Stomach (tissue), 9 donors: ENCODE measurements around the gene TBC1D5. TPM values are rescaled to one million over a fixed set of nuclear protein-coding genes. Genes with fewer than 3 reads are reported as not detected.

Experiments used
- DNase-seq, 2 donors: peaks; one replicate each; pipeline versions ENCODE4 v3.0.0 to v3.0.0-alpha.2; 2013 to 2019
- H3K27ac ChIP-seq, 5 donors: fragments of 200-600 bp in 4 of 5; sonication (generic) in 4 of 5; one replicate each; pipeline ENCODE4 v1.5.1; 2013 to 2019; ENCODE audit warnings: mild to moderate bottlenecking in 1 of 5, moderate library complexity in 1 of 5
- H3K27me3 ChIP-seq, 3 donors: fragments of 200-600 bp; sonication (generic); one replicate each; pipeline ENCODE4 v1.5.1; 2017 to 2019; ENCODE audit warnings: mixed run types in 1 of 3
- H3K36me3 ChIP-seq, 4 donors: fragments of 200-600 bp; sonication (generic); 1 replicate in 3 of 4; 2 replicates in 1 of 4; pipeline ENCODE4 v1.5.1; 2016 to 2019
- H3K4me1 ChIP-seq, 4 donors: fragments of 200-600 bp; sonication (generic); one replicate each; pipeline ENCODE4 v1.5.1; 2016 to 2019
- H3K4me3 ChIP-seq, 4 donors: fragments of 200-600 bp; sonication (generic) in 3 of 4; one replicate each; pipeline ENCODE4 v1.5.1; 2016 to 2019; ENCODE audit warnings: mild to moderate bottlenecking in 1 of 4
- H3K9me3 ChIP-seq, 4 donors: fragments of 200-600 bp; sonication (generic); one replicate each; pipeline ENCODE4 v1.5.1; 2016 to 2019
- EP300 ChIP-seq: sonication (generic); formaldehyde crosslinking; IDR thresholded peaks from one replicate; pipeline ENCODE4 v1.6.1; 2017; ENCODE audit warnings: antibody characterized with exemption
- POLR2A ChIP-seq, 4 donors: fragments of 450-650 bp; IDR thresholded peaks; one replicate each; pipeline ENCODE4 v1.6.1; 2016; ENCODE audit warnings: antibody characterized with exemption in 4 of 4, control low read depth in 2 of 4, mild to moderate bottlenecking in 1 of 4, moderate library complexity in 1 of 4
- POLR2AphosphoS5 ChIP-seq, 3 donors: sonication (generic); formaldehyde crosslinking; IDR thresholded peaks; one replicate each; pipeline ENCODE4 v1.6.1; 2016; ENCODE audit warnings: antibody characterized with exemption in 3 of 3
- WGBS, 5 donors: extraction: QIAGEN DNeasy Blood & Tissue Kit in 3 of 5; methylation state at CpG; one replicate each; pipeline versions ENCODE4 v1.1.5 to v1.1.7; 2013 to 2018; 5-methylcytosine and 5-hydroxymethylcytosine counted together
- intact Hi-C: fragments of 100-400 bp; cut with DNase I; formaldehyde crosslinking; loops from one replicate; pipeline ENCODE4 v1.15.1; 2023; ENCODE audit warnings: low total_unique reads
- polyA plus RNA-seq, 3 donors: library from polyadenylated mRNA; stranded (reverse); fragments of 200-250 nt; gene quantifications; one replicate each; pipeline ENCODE4 v1.2.3, GENCODE V29; 2013
- total RNA-seq, 5 donors: library from RNA; depleted of rRNA; stranded (reverse); fragments of >200 nt; gene quantifications; one replicate each; pipeline versions ENCODE4 v1.1.0 to v1.2.3, GENCODE V29; 2014 to 2016
- TF ChIP-seq, protein P1 (sequence below), 7 experiments: fragments of 450-650 bp in 4 of 7; fragments of 200-600 bp in 3 of 7; sonication (generic) in 3 of 7; IDR thresholded peaks; one replicate each; pipeline ENCODE4 v1.5.1; 2016 to 2019; ENCODE audit warnings: antibody characterized with exemption in 7 of 7, control low read depth in 2 of 7, mild to moderate bottlenecking in 1 of 7
- donor health status: healthy with polysubstance abuse.
- donor health status: Bipolar disorder and iron deficiency.
- donor health status: healthy.

Gene TBC1D5
- total and polyA plus RNA-seq, 8 donors = 4.7 to 75.1 (median 32.0) TPM

DNA sequence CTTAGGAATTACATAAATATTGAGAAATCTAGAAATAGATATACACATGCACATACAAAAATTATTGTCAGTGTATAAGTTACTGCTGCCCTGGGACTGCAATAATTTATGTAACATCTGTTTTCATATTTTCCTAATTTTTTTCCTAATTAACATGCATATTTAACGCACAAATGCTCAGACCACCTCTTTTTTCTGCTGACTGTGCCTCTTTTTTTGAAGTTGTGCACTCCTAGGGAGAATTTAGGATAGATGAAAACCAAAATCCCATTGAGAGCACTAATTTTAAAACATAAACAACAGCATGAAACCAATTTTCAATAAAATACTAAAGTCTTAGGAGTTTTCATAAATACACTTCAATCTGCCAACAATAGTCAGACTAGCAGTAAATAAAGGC is 154.0 kb downstream of the TBC1D5 start:
- intact Hi-C loops = no loop called here
- TF ChIP-seq POLR2A (IDR thresholded peaks at IDR 0.05) (no peak), EP300 (no peak), POLR2AphosphoS5 (IDR thresholded peaks at IDR 0.05) (no peak)
- TF ChIP-seq, protein P1, sequence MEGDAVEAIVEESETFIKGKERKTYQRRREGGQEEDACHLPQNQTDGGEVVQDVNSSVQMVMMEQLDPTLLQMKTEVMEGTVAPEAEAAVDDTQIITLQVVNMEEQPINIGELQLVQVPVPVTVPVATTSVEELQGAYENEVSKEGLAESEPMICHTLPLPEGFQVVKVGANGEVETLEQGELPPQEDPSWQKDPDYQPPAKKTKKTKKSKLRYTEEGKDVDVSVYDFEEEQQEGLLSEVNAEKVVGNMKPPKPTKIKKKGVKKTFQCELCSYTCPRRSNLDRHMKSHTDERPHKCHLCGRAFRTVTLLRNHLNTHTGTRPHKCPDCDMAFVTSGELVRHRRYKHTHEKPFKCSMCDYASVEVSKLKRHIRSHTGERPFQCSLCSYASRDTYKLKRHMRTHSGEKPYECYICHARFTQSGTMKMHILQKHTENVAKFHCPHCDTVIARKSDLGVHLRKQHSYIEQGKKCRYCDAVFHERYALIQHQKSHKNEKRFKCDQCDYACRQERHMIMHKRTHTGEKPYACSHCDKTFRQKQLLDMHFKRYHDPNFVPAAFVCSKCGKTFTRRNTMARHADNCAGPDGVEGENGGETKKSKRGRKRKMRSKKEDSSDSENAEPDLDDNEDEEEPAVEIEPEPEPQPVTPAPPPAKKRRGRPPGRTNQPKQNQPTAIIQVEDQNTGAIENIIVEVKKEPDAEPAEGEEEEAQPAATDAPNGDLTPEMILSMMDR (IDR thresholded peaks at IDR 0.05) = no peak
- Histone ChIP-seq H3K27ac (no peak overlapping the region), H3K36me3 (peaks cover 0 to 14% (median 3%) of the 10 kb centered on the region in 4 donors), H3K4me1 (peaks cover 0 to 6% (median 0%) of the 10 kb centered on the region in 4 donors), H3K9me3 (peaks cover 5 to 23% (median 16%) of the 10 kb centered on the region in 4 donors), H3K4me3 (no peak overlapping the region), H3K27me3 (no peaks in the 10 kb centered on the region)
- DNase-seq = no peak
- WGBS, 5 donors = 86 to 98% (median 96%) methylated on average over 1 of the region's 1 CpG

DNA sequence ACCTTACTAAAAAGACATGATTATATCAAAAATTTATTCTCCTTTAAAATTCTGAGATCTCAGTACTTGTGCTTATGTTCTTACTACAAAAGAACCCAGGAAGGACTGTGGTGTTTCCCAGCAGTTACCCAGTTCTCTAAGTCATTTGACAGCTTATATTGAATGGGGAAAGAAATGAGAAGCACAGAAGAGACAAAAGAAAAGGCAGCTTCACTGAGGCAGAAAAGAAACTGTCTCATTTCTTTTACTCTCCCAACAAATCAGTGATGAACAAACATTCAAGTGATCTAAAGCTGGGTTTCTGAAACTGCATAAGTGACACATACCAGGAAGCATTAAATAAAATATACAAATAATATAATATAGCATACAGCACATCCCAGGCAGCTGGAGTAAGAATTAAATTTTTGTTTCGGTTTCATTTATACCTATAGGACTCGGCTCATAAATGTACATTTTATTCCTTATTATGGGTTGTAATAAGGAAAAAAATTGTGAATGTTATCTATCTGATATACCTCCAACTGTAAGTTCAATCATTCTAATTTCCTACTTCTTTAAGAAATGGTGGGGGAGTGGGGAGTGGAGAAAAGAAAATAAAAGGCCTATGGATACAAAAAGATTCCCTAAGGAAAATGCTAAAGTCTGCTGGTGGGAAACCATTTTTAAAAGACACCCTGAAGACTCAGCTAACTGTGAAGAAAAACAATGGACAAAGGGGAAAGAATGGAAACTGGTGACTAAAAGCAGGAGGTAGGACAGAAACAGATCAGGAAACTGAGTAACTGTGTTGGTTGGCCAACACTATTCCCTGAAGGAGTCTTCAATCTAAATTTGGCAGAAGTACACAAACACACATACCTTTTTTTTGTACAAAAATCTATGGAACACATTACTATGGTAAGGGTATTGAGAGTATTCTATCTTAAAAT is 156.8 kb downstream of the TBC1D5 start:
- Histone ChIP-seq H3K4me1 (peaks cover 0 to 12% (median 4%) of the 10 kb centered on the region in 4 donors), H3K27ac (no peak overlapping the region), H3K4me3 (no peak overlapping the region), H3K9me3 (peaks cover 4 to 15% (median 9%) of the 10 kb centered on the region in 4 donors), H3K27me3 (no peaks in the 10 kb centered on the region), H3K36me3 (peaks cover 0 to 9% (median 3%) of the 10 kb centered on the region in 4 donors)
- 71 to 84% (median 82%) methylated on average over 2 of the region's 2 CpGs for WGBS, 5 donors
- TF ChIP-seq, protein P1 (IDR thresholded peaks at IDR 0.05) = no peak
- no peak for TF ChIP-seq POLR2AphosphoS5 (IDR thresholded peaks at IDR 0.05)
- no peak for TF ChIP-seq POLR2A (IDR thresholded peaks at IDR 0.05)
- TF ChIP-seq EP300 = no peak
- no peak for DNase-seq
- intact Hi-C loops = no loop called here

DNA sequence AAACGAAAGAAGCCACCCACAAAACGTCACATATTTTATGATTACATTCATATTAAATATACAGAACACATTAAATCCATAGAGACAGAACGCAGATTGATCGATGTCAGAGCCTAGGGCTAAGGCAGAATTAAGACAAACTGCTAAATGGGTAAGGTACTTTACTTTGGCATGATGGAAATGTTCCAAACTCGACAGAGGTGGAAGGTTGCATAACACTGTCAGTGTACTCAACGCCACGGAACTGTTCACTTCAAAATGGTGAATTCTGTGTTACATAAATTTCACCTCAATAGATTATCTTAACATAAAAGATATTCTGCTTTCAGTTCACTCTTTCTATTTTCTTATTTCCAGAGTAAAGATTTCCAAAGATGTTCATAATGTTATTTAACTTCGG is 158.4 kb downstream of the TBC1D5 start:
- intact Hi-C loops = no loop called here
- TF ChIP-seq, protein P1 (IDR thresholded peaks at IDR 0.05) = no peak
- no peak for TF ChIP-seq POLR2A (IDR thresholded peaks at IDR 0.05)
- no peak for TF ChIP-seq POLR2AphosphoS5 (IDR thresholded peaks at IDR 0.05)
- no peak for TF ChIP-seq EP300
- no peak overlapping the region for H3K4me3 ChIP-seq
- WGBS, 5 donors = 91 to 97% (median 95%) methylated on average over 8 of the region's 8 CpGs
- H3K27me3 ChIP-seq = no peaks in the 10 kb centered on the region
- no peaks in the 10 kb centered on the region for H3K9me3 ChIP-seq
- H3K36me3 ChIP-seq = no peaks in the 10 kb centered on the region
- no peak for DNase-seq
- H3K27ac ChIP-seq = no peak overlapping the region
- H3K4me1 ChIP-seq = peaks cover 0 to 25% (median 16%) of the 10 kb centered on the region in 4 donors

DNA sequence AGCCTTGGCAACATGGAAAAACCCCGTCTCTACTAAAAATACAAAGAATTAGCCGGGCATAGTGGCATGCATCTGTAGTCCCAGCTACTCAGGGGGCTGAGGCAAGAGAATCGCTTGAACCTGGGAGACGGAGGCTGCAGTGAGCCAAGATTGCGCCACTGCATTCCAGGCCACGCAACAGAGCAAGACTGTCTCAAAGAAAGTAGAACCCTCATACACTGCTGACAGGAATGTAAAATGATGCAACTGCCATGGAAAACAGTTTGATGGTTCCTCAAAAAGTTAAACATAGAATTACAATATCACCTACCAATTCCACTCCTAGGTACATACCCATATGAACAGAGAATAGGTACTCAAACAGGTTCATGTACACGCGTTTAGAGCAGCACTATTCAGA is 158.9 kb downstream of the TBC1D5 start:
- H3K4me3 ChIP-seq = no peak overlapping the region
- no peak for DNase-seq
- H3K27me3 ChIP-seq = no peaks in the 10 kb centered on the region
- no peak overlapping the region for H3K27ac ChIP-seq
- no peaks in the 10 kb centered on the region for H3K36me3 ChIP-seq
- TF ChIP-seq POLR2AphosphoS5 (IDR thresholded peaks at IDR 0.05) (no peak), POLR2A (IDR thresholded peaks at IDR 0.05) (no peak), EP300 (no peak)
- TF ChIP-seq, protein P1 (IDR thresholded peaks at IDR 0.05) = no peak
- 96 to 98% (median 97%) methylated on average over 8 of the region's 8 CpGs for WGBS, 5 donors
- H3K9me3 ChIP-seq = no peaks in the 10 kb centered on the region
- peaks cover 0 to 25% (median 16%) of the 10 kb centered on the region in 4 donors for H3K4me1 ChIP-seq
- intact Hi-C loops = no loop called here
